Mucosa of rectum (tissue), 2 donors: ENCODE results near the gene MC5R.
"Not testable (repeated sequence)": the region's sequence is repeated elsewhere in the genome, so short reads cannot be mapped to it uniquely, and the experiment has no call there.

Experiments
- H3K27ac ChIP-seq, 2 donors: one replicate each; pipeline ENCODE4 v1.7.0; 2013; ENCODE audit warnings: inconsistent platforms in 2 of 2, low read depth in 2 of 2, low read length in 2 of 2
- H3K27me3 ChIP-seq, 2 donors: one replicate each; pipeline ENCODE4 v1.7.0; 2013; ENCODE audit warnings: low read length in 2 of 2; ENCODE audit not compliant: control insufficient read depth in 2 of 2, insufficient read depth in 2 of 2
- H3K36me3 ChIP-seq, 2 donors: one replicate each; pipeline ENCODE4 v1.7.0; 2013; ENCODE audit warnings: low read length in 2 of 2; ENCODE audit not compliant: control insufficient read depth in 2 of 2, insufficient read depth in 2 of 2
- H3K4me1 ChIP-seq, 2 donors: one replicate each; pipeline ENCODE4 v1.7.0; 2013; ENCODE audit warnings: low read length in 2 of 2, mild to moderate bottlenecking in 1 of 2; ENCODE audit not compliant: control insufficient read depth in 2 of 2, insufficient read depth in 2 of 2
- H3K4me3 ChIP-seq, 2 donors: one replicate each; pipeline ENCODE4 v1.7.0; 2013; ENCODE audit warnings: low read length in 2 of 2
- H3K9ac ChIP-seq, 2 donors: one replicate each; pipeline ENCODE4 v1.7.0; 2013; ENCODE audit warnings: low read length in 2 of 2, low read depth in 1 of 2, mild to moderate bottlenecking in 1 of 2
- H3K9me3 ChIP-seq, 2 donors: one replicate each; pipeline ENCODE4 v1.7.0; 2013; ENCODE audit warnings: low read length in 2 of 2; ENCODE audit not compliant: control insufficient read depth in 2 of 2
- donor health status: healthy.
- donor health status: Normal muscosa, but diverticular disease.

MC5R gene

GRCh38 chr18:13835202-13835601, 11.3 kb downstream of the MC5R start:
- Histone ChIP-seq H3K9me3 (no peaks in the 10 kb centered on the region), H3K27me3 (peaks cover 0 to 6% of the 10 kb centered on the region in 2 donors), H3K27ac (no peak overlapping the region), H3K36me3 (no peaks in the 10 kb centered on the region), H3K9ac (no peak overlapping the region), H3K4me3 (no peak overlapping the region), H3K4me1 (no peaks in the 10 kb centered on the region)

GRCh38 chr18:13836559-13836958, 12.6 kb downstream of the MC5R start:
- Histone ChIP-seq H3K9ac (no peak overlapping the region), H3K27me3 (peaks cover 0 to 6% of the 10 kb centered on the region in 2 donors), H3K36me3 (no peaks in the 10 kb centered on the region), H3K9me3 (no peaks in the 10 kb centered on the region), H3K27ac (no peak overlapping the region), H3K4me1 (no peaks in the 10 kb centered on the region), H3K4me3 (no peak overlapping the region)

GRCh38 chr18:13849791-13850190, 25.8 kb downstream of the MC5R start:
- Histone ChIP-seq H3K9ac (no peak overlapping the region), H3K27ac (no peak overlapping the region), H3K4me3 (no peak overlapping the region), H3K36me3 (no peaks in the 10 kb centered on the region), H3K4me1 (no peaks in the 10 kb centered on the region), H3K27me3 (no peaks in the 10 kb centered on the region), H3K9me3 (no peaks in the 10 kb centered on the region)

- not testable (repeated sequence) for H3K9me3 ChIP-seq, H3K36me3 ChIP-seq, H3K9ac ChIP-seq, H3K27me3 ChIP-seq, H3K4me1 ChIP-seq, H3K27ac ChIP-seq, H3K4me3 ChIP-seq
Measured at GRCh38 chr18:13862898-13863297, 38.9 kb downstream of the MC5R start.

- no peaks in the 10 kb centered on the region for H3K36me3 ChIP-seq
- no peaks in the 10 kb centered on the region for H3K4me1 ChIP-seq
- H3K27me3 ChIP-seq = peaks cover 17 to 25% of the 10 kb centered on the region in 2 donors
- no peak overlapping the region for H3K9ac ChIP-seq
- H3K27ac ChIP-seq = no peak overlapping the region
- no peaks in the 10 kb centered on the region for H3K9me3 ChIP-seq
- H3K4me3 ChIP-seq = no peak overlapping the region
Measured at GRCh38 chr18:13868501-13869271, 44.7 kb downstream of the MC5R start.

- H3K27ac ChIP-seq = no peak overlapping the region
- no peaks in the 10 kb centered on the region for H3K4me1 ChIP-seq
- H3K9ac ChIP-seq = no peak overlapping the region
- H3K9me3 ChIP-seq = no peaks in the 10 kb centered on the region
- no peaks in the 10 kb centered on the region for H3K36me3 ChIP-seq
- H3K4me3 ChIP-seq = no peak overlapping the region
- H3K27me3 ChIP-seq = peaks cover 17 to 21% of the 10 kb centered on the region in 2 donors
Measured at GRCh38 chr18:13871701-13872100, 47.8 kb downstream of the MC5R start.

GRCh38 chr18:13872373-13872772, 48.4 kb downstream of the MC5R start:
- Histone ChIP-seq H3K36me3 (no peaks in the 10 kb centered on the region), H3K9me3 (no peaks in the 10 kb centered on the region), H3K4me3 (no peak overlapping the region), H3K4me1 (no peaks in the 10 kb centered on the region), H3K27ac (no peak overlapping the region), H3K27me3 (peaks cover 17 to 19% of the 10 kb centered on the region in 2 donors), H3K9ac (no peak overlapping the region)

- H3K27ac ChIP-seq = no peak overlapping the region
- no peaks in the 10 kb centered on the region for H3K9me3 ChIP-seq
- H3K27me3 ChIP-seq = peaks cover 17 to 19% of the 10 kb centered on the region in 2 donors
- H3K4me3 ChIP-seq = no peak overlapping the region
- H3K36me3 ChIP-seq = no peaks in the 10 kb centered on the region
- no peaks in the 10 kb centered on the region for H3K4me1 ChIP-seq
- H3K9ac ChIP-seq = no peak overlapping the region
Measured at GRCh38 chr18:13872932-13873331, 49.0 kb downstream of the MC5R start.

GRCh38 chr18:13874558-13874957, 50.6 kb downstream of the MC5R start:
- no peak overlapping the region for H3K9ac ChIP-seq
- no peaks in the 10 kb centered on the region for H3K36me3 ChIP-seq
- no peaks in the 10 kb centered on the region for H3K4me1 ChIP-seq
- H3K27ac ChIP-seq = no peak overlapping the region
- H3K9me3 ChIP-seq = no peaks in the 10 kb centered on the region
- H3K27me3 ChIP-seq = peaks cover 10 to 12% of the 10 kb centered on the region in 2 donors
- H3K4me3 ChIP-seq = no peak overlapping the region
